HG02678 (cell line): ENCODE measurements around the gene CWC15.
"Not testable (repeated sequence)": the region's sequence is repeated elsewhere in the genome, so short reads cannot be mapped to it uniquely, and the experiment has no call there.

Experiments
- ATAC-seq: cut with Tn5 transposase; IDR thresholded peaks from one replicate; pipeline ENCODE4 v1.9.1; 2021; ENCODE audit warnings: mild to moderate bottlenecking, moderate library complexity; ENCODE audit not compliant: unreplicated experiment

The CWC15 gene

DNA sequence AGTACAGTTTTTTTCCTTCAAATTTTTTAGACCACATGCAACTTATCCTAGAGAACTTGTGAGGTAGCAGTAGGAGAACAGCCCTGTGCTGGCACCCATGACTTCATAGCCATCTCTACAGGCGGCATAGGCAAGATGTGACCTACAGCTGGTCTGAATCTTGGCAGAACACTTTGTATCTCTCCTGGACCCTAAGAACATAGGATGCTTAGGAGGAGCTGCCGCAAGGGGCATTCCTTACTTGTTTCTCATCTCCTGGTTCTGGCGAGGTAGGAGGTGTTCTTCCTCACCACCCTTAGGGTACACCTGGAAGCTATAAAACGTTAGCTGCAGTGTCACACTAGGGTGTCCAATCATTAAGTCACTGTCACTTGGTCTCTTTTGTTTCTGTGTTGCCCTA, 16.4 kb downstream of the CWC15 start:
- ATAC-seq = no peak

DNA sequence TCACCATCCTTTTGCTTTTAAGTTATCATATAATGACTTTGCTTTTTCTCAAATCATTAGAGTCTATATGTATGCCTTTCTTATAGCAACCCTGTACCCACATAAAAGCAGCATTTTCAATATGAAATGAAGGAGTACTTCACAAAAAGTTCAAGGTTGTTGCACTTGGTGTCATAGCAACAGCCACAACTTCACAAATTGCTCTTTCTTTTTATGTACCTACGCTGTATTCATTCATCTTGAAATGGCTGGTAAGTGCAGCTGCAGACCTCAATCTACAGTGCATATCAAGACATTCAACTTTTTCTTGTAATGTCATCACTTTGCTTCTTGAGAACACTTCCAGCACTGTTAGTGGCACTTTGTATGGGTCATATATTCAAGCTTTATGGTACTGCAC, 18.6 kb downstream of the CWC15 start:
- no peak for ATAC-seq

DNA sequence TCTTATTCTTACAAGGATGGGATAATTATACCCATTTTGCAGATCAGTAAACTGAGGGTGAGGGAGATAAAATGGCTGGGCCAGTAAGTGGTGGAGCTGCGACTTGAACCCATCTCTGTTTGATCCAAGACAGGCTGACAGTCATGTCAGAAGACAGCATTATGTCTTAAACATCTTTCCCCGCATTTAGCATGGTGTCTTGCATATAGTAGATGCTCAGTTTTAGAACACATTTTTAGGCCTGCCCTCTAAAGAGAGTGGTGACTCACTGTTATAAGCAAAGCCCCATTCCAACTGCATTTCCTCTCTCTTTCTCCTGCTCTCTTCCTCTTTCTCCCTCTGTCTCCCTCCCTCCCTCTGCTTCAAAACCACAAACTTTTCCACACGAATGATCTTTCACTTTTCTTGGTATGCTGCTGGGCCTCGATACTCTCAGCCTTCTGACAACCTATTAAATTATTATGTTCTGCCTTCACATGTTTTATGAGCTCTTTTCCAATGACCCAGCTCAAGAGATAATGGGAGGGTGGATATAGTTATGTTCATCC, 25.2 kb downstream of the CWC15 start:
- ATAC-seq = no peak

DNA sequence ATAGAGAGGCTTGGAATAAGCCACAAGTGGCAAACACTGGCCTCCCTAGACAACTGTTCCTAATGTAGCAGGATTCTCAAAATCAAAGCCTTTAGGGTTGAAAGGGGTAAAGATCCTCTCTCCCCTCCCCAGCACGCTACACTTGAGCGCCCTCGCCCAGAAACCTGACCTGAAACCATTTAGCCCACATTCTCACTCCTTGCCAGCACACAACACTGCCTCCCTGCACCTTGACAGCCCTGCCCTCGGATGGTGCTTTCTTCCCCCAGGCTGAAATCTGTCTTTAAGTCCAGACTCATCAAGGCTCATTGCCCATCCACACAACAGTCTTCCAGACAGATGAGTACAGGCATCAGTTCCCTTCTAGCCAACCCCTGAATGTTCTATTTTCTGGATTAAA, 26.5 kb downstream of the CWC15 start:
- peak; percentile 52 for ATAC-seq

DNA sequence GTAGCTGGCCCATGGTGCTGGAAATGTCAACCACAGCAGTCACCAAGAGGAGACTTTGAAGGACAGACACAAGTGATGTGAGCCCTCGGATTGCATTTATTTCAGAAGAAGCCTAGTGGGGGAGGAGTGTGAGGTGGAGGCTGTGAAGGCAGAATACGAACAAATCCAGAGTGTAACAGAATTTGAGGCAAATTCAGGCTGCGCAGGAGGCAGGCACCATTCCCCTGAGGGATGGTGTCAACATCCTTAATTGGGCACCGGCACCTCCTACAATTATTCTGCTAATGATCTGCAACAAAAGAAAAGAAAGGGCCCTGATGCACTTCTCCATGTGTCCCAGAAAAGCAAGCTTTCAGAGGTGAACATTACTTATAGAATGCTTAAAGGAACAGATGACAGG, 32.2 kb downstream of the CWC15 start:
- ATAC-seq = no peak

DNA sequence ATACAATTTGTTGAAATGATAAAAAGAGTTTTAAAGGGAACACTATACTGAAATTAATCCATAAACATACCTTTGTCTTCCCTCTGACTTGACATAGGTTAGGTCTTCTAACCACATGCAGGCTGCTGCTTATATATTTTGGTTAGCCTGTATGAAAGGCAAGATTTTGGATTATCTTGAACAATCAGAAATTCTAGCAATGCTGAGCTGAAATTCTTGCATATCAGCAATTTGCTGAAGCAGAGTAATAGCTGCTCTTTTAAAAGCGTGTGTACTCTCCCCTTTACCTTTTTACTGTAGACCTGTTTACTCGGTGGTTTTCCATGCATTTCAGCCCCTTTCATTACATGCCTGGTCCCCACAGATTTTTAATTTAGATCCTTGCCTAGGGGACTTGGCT, 34.0 kb downstream of the CWC15 start:
- no peak for ATAC-seq

DNA sequence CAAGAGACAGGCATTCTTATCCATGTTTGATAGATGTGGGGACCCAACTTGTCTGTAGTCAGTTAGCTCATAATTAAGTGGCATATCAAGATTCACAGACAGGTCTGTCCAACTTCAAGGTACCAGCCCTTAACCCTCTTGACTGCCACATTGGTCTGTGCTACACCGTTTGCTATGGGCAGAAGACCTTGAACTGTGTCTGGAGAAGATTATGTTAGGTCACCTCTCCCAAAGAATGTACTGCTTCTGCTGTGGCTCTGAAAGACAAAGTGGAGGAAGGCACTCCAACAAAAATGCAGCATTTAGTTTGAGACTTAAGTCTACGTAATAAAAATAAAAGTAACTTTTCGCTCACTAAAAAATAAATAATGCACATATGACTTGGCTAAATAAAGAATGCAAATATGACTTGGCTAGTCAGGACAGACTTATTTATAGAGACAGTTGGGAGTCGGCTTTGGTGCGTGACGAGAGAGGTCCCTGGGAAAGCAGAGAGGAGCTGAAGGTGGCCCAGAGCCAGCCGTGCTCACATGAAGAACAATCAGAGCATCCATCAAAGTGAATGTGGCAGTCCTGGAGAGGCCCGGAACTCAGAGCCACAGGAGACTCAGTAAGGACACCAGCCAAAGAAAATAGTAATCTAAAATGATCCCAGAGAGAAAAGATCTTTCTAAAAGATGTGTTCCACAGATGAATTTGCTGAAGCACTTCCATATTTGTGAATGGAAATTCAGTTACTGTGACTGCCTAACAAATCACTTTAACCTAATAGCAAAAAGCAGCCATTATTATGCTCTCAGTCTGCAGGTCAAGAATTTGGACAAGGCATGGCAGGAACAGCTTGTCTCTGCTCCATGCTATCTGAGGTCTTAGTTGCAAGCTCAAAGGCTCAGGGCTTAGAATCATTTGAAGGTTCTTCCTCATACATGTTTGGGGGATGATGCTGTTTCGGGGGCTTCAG, 35.0 kb downstream of the CWC15 start:
- ATAC-seq = no peak

DNA sequence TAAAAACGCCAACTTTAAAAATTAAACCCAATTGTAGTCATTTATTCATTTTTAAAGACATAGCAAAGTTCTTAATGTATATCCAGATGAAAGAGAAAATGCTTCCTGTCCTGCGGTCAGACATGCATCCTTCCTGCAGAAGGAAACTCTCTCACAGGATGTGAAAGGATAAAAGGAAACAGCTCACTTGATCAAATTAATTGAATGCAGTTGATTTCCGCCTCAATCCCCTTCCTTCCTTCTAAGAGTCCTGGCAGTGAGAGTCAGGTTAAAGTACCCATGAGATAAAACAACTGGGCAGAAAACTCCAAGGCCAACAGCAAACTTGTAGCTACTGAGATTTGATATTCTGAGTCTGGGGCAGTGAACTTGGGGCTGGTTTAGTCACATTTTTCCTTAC, 38.5 kb downstream of the CWC15 start:
- ATAC-seq = no peak

DNA sequence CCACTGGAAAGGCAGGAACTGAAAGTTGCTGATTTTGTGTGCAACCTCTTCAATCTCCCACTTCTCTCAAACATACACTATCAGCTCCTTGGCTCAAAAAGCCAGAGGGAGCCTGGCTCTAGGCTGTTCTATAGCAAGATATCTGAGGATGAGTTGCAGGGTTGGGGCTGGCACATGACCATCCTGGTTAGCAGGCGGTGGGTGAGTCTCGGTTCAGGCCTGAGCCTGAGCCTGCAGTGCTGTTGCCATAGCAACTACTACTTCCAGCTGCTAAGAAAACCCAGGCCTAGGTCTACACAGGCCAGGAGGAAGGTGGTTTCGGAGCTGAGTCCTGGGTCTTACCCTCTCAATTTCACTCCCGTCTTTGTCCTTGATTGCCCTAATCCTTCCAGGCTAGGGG, 39.0 kb downstream of the CWC15 start:
- ATAC-seq = no peak

DNA sequence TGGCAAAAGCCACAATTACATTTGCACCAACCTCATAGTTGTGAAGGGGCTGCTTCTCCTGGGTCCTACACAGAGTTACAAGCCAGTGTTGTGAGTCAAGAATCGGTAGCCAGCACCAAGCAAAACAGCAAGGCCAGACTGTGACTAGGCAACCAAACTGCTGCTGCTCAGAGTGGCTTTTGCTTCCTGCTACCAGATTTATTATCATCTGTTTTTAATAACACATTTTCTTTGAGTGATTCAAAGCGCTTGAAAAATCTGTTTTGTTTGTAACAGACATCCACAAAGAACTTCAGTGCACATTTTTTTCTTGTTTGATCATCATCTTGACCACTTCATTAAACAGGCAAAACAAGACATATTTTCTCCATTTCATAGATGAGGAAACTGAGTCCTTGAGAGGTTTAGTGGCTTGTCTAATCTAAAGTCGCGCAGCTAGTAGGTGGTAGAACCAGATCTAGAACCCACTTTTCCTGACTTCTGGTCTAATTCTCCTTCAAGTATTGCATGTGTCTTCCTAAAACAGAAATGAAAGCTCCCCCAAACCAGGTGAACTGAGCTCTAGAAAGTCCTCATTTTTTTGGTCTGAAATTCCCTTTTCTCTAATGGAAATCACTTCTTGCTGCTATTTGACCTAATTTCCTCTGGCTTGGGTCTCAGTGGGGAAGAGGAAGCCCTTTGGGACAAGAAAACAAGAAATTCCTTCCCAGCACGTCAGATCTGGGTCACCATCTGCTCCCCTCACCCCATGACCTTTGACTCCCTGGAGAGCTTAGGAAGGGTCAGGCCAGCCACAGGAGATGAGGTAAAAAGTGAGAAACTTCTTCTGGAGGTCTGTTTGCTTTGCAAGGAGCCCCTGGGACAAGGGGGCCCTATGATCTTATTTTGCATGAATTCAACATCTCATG, 39.9 kb downstream of the CWC15 start:
- no peak for ATAC-seq

DNA sequence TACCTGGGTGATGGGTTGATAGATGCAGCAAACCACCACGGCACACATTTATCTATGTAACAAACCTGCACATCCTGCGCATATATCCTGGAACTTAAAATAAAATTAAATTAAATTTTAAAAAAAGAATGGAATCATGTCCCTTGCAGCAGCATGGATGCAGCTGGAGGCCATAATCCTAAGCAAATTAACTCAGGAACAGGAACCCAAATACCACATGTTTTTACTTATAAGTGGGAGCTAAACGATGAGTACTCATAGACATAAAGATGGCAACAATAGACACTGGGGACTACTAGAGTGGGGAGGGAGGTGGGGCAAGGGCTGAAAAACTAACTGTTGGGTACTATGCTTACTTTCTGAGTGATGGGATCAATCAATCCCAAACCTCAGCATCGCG, 40.9 kb downstream of the CWC15 start:
- no peak for ATAC-seq

DNA sequence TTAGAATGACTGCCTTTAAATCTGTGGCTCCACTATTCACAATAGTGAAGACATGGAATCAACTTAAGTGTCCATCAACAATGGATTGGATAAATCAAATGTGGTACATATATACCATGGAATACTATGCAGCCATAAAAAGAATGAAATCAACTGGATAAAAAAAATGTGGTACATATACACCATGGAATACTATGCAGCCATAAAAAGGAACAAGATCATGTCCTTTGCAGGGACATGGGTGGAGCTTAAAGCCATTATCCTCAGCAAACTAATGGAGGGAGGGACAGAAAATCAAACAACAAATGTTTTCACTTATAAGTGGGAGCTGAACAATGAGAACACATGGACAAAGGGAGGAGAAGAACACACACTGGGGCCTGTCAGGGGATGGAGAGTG, 41.3 kb downstream of the CWC15 start:
- not testable (repeated sequence) for ATAC-seq

DNA sequence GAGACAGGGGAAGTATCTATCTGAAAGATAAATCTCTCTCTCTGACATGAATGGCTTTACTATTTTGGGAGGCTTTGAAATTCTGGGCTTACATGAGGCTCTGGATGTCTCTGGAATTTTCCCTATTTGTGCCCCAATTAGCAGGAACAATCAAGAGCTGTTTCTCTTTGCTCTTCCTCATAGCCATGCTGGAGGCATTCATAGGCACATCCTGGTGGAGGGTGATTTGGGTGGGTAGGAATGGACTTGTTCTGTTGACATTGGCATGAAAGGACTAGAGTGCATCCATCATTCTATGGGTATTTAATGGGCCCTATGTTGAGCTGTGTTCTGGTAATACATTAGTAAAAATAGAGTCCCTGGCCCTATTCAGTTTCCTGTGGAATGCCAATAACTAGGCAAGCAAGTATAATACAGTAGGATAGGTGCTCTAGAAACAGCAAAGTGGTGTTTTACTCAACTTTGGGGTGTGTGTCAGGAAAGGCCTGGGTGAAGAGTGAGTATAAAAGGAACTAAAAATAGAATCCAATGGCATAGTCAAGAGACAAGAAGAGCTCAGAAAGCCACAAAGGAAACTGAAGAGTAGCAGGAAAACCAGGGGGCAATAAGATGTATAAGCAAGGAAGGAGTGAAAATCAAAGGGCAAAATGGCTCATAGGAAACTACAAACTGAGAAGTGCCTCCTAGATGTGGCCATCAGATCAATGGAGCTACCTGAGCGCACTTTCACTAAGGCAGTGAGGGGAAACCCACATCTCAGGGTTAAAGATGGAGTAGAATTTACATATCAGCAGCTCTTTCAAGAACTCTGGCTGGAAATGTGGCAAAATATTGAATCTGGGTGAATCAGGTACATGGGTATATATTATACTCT, 45.0 kb downstream of the CWC15 start:
- no peak for ATAC-seq

DNA sequence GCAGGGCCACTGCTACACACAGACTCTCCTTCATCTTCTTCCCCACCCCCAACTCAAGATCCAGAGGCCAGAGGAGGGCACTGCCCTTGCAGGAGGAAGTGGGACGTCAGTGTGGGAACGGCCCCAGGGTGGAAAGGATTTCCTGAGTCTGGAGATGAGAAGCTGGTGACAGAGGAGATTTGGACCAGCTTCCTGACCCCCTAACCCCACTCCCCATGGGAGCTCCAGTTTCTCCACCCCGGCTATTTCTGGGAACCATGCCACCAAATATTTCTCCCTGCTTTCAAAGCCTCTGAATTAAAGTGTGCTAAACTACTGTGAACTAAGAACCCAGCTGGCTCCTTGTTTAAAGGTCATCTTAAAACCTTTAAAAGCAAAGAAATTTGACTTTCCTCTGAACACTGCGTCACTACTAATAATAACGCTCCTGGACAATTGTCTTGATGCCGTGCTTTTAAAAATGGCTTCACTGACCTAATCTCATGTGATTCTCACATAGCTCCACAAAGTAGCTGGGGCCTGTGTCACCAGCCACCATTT, 46.6 kb downstream of the CWC15 start:
- no peak for ATAC-seq

DNA sequence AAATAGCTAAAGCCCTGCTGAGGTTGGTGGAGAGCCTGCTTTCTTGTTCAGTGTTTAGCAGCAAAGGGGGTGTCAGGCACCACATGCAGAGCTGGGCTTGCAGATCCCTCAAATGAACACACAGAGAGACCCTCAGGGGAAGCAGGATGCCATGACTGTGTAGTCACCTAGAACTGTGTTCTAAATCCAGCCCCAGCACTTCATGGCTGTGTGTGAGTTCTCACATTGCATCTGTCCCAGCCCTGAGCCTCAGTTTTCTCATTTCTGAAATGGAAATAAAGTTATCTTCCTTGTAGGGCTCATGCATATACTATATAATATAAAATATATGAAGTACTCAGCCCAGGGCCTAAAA, 47.1 kb downstream of the CWC15 start:
- ATAC-seq = no peak

DNA sequence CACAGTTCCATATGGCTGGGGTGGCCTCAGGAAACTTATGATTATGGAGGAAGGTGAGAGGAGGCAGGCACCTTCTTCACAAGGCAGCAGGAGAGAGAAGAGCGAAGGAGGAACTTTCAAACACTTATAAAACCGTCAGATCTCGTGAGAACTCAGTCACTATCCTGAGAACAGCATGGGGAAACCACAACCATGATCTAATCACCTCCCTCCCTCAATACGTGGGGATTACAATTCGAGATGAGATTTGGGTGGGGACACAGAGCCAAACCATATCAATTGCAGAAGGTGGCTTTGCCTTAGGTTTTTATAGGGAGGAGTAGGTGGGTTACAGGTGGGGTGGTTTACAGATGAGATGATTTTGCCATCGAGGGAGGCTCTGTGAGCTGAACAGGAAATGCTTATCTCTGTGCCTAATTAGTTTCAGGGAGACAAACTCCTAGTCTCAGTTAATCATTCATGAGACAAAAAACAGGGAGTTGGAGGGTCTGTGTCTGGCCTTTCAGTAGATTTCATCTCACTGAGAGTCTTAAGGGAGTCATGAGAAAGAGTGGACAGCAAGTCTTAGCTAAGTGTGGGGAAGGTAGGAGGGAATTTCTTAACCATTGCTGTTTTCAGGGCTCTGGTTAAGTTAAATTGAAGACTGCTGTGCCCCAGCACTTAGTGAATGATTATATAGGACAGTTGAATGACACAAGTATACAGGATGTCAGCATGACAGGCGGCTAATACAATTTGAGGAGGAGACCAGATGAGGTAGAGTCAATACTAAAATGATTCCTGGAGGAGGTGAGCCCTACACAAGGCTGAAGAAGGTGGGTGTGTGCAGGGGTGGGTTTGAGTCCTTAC, 47.7 kb downstream of the CWC15 start:
- ATAC-seq = peak; percentile 74

DNA sequence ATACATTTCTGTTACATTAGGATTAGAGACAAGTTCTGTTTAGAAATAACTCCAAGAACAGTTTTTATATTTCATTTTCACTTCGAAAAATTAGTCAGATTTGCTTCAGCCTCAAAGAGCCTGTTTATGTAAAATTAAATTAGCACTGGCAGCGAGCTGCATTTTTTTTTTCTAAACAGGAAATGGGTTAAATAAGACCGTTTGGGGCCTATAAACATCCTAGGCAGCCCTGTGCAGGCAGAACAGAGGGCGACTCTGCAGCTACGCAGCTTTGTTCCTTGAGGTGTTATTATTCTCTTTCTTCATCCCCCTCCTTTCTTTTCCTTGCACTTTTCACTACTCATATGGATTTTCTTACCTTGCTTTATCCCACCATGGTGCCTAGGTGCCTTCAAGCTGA, 48.7 kb downstream of the CWC15 start:
- no peak for ATAC-seq

DNA sequence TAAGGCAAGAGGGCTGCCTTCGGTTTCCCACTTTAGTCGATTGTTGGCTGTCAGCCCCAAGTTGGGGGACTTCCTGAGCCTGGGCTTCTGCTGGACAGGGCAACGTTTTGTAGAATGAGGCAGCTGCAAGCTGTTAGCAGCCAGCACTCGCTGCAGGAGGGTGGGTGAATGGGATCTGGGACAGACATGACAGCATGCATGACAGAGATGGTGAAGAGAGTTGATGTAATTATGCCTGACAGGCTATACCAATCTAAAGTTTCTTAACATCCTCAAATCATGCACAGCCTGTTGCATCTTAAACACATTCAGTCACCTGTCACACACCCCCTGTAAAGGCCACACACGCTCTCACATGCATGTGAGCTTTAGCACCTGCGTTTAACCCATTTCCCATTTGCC, 49.2 kb downstream of the CWC15 start:
- ATAC-seq = no peak

DNA sequence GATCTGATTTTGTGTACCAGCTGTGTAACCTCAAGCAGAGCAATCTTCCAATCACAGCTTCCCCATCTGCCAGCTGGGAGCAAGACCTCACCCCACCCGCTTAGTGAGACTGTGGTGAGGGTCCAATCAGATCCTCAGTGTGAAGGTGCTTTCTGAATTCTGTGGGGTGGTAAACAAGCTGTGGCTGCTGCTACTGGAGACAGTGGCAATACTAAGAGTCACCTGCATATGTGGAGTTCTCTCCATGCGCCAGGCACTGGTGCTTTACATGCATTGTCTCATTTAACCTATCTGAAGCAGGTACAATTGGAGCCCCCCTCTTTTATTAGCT, 50.4 kb downstream of the CWC15 start:
- no peak for ATAC-seq
